Calu3 (cell line): Measurements from ENCODE around the gene PIP5K1A. TPM values are rescaled to one million over a fixed set of nuclear protein-coding genes. Genes with fewer than 3 reads are reported as not detected.
A peak's percentile ranks its signal among the peaks of the same experiment; 100 is the strongest.

Experiments
- Bru-seq: library from RNA; stranded (reverse); fragments of 400-500 nt; gene quantifications from one replicate; lab custom pipeline; 2021; lab: Mats Ljungman, UMichigan
- BruChase-seq, 2 experiments: library from RNA; stranded (reverse); fragments of 400-500 nt; gene quantifications; one replicate each; lab custom pipeline; 2021; lab: Mats Ljungman, UMichigan
- BruUV-seq: library from RNA; stranded (reverse); fragments of 400-500 nt; replicated peaks from 2 replicates; lab custom pipeline; 2021; lab: Mats Ljungman, UMichigan
- CTCF ChIA-PET: fragments of 300-600 bp; sonication (Branson Sonifier 250); formaldehyde crosslinking; loops from one replicate; lab custom pipeline; 2022; ENCODE audit warnings: antibody characterized with exemption; lab: Charles Lee
- DNase-seq: peaks from one replicate; pipeline ENCODE4 v3.0.0; 2022
- H3K27ac Mint-ChIP-seq: one replicate; pipeline ENCODE4 v1.8.0; 2022; ENCODE audit warnings: mixed read lengths; ENCODE audit not compliant: unreplicated experiment
- H3K27me3 Mint-ChIP-seq: one replicate; pipeline ENCODE4 v1.8.0; 2022; ENCODE audit warnings: mixed read lengths; ENCODE audit not compliant: unreplicated experiment
- H3K36me3 Mint-ChIP-seq: one replicate; pipeline ENCODE4 v1.8.0; 2022; ENCODE audit warnings: mild to moderate bottlenecking, moderate library complexity, mixed read lengths; ENCODE audit not compliant: insufficient read depth, unreplicated experiment
- H3K4me1 Mint-ChIP-seq: one replicate; pipeline ENCODE4 v1.8.0; 2022; ENCODE audit warnings: mild to moderate bottlenecking, low read depth, mixed read lengths; ENCODE audit not compliant: unreplicated experiment
- H3K4me3 Mint-ChIP-seq: one replicate; pipeline ENCODE4 v1.8.0; 2022; ENCODE audit warnings: mild to moderate bottlenecking, low read depth, moderate library complexity, mixed read lengths; ENCODE audit not compliant: unreplicated experiment
- H3K9me3 Mint-ChIP-seq: one replicate; pipeline ENCODE4 v1.8.0; 2022; ENCODE audit warnings: low read depth, mixed read lengths; ENCODE audit not compliant: unreplicated experiment
- CTCF ChIP-seq: fragments of 200-600 bp; IDR thresholded peaks from one replicate; pipeline ENCODE4 v1.8.0; 2022; ENCODE audit warnings: antibody characterized with exemption; ENCODE audit not compliant: unreplicated experiment
- intact Hi-C: fragments of 100-400 bp; cut with micrococcal nuclease; formaldehyde crosslinking; loops from one replicate; pipeline ENCODE4 v1.10.0; 2022; ENCODE audit not compliant: unreplicated experiment
- long read RNA-seq: library from polyadenylated mRNA; stranded (forward); transcript quantifications from one replicate; pipeline ENCODE4 v2.0.0, GENCODE V29; 2022
- total RNA-seq: library from RNA; stranded (reverse); gene quantifications from 2 replicates; pipeline ENCODE4 v1.2.3, GENCODE V29; 2022

The PIP5K1A gene
- total RNA-seq: 86.6 and 96.2 TPM in 2 replicates
- percentile 93 among the genes with signal in this experiment for Bru-seq, nascent RNA
- percentile 94 among the genes with signal in this experiment for BruChase-seq, experiment 1, labeled RNA remaining after a 6-hour chase
- percentile 96 among the genes with signal in this experiment for BruChase-seq, experiment 2, labeled RNA remaining after a 2-hour chase
- long read RNA-seq, partial matches to known transcripts: 1 of 14 reads
- long read RNA-seq, other reads (novel, unspliced or antisense): 11 of 14 reads

GRCh38 chr1:151198254-151199127, at the start of gene PIP5K1A:
Gene PIP5K1A (plus strand): TSS chr1:151198552. CDS start chr1:151198997, 445 bp downstream.
- Mint-ChIP-seq H3K36me3 (peaks cover 69% of the 10 kb centered on the region), H3K27me3 (no peaks in the 10 kb centered on the region), H3K4me3 (peak within 1 kb of the TSS; percentile 96), H3K27ac (peak within 1 kb of the TSS; percentile 95), H3K9me3 (no peaks in the 10 kb centered on the region), H3K4me1 (peaks cover 31% of the 10 kb centered on the region)
- intact Hi-C loops: loop anchor here (5.0 to 10.0 kb wide), 2 partner anchors 314 to 636 kb away; partner anchors contain the start of genes C2CD4D, CGN and RORC
- no peak for TF ChIP-seq CTCF
- TSS peak; percentile 22 for BruUV-seq
- DNase-seq: peak; percentile 98
- CTCF ChIA-PET: no interaction called here

GRCh38 chr1:151156515-151156819, 41.9 kb upstream of the PIP5K1A start, which contains the start of gene TNFAIP8L2:
Gene TNFAIP8L2 (plus strand): TSS chr1:151156649. CDS start chr1:151158698, 2,049 bp downstream.
- Mint-ChIP-seq H3K4me3 (no peak within 1 kb of the TSS), H3K36me3 (no peaks in the 10 kb centered on the region), H3K9me3 (no peaks in the 10 kb centered on the region), H3K27me3 (no peaks in the 10 kb centered on the region), H3K4me1 (no peaks in the 10 kb centered on the region), H3K27ac (no peak within 1 kb of the TSS)
- CTCF ChIA-PET: interaction anchor here (1.7 kb wide), 1 partner anchor 57 kb away, joined by 27 read pairs; no protein-coding TSS in a partner anchor
- BruUV-seq: no TSS peak
- TF ChIP-seq CTCF: no peak
- DNase-seq: no peak
- intact Hi-C loops: loop anchor here (1.0 to 2.0 kb wide), 2 partner anchors 57 to 132 kb away; no protein-coding TSS in a partner anchor

DNA sequence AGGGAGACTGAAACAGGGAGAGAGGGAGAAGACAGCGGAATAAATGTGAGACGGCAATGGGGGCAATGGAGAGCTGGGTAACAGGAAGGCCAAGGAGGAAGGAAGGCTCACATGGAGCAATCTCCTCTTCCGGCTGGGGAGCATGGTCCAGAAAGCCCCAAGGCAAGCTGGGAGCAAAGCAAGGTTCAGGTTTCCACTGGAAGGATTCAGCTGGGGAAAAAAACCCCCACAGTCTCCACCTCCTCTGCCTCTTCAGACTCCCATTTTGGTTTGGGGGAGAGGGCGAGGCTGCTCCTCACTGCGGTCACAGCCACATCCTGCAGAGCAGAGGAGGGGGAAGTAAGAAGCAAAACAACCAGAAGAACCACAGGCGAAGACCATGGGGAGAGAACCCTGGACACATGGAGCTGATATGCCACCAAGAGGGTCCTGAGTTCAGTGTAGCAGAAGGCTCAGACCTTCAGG, 41.3 kb upstream of the PIP5K1A start:
- intact Hi-C loops: loop anchor here (2.0 kb wide), 1 partner anchor 132 kb away; no protein-coding TSS in a partner anchor
- H3K4me3 Mint-ChIP-seq: no peak overlapping the region
- no peaks in the 10 kb centered on the region for H3K4me1 Mint-ChIP-seq
- DNase-seq: no peak
- CTCF ChIA-PET: interaction anchor here (1.7 kb wide), 1 partner anchor 57 kb away, joined by 27 read pairs; no protein-coding TSS in a partner anchor
- H3K27ac Mint-ChIP-seq: no peak overlapping the region
- no peaks in the 10 kb centered on the region for H3K9me3 Mint-ChIP-seq
- no TSS peak for BruUV-seq
- H3K36me3 Mint-ChIP-seq: no peaks in the 10 kb centered on the region
- no peak for TF ChIP-seq CTCF
- H3K27me3 Mint-ChIP-seq: no peaks in the 10 kb centered on the region

- DNase-seq: no peak
- H3K27me3 Mint-ChIP-seq: no peaks in the 10 kb centered on the region
- no peaks in the 10 kb centered on the region for H3K36me3 Mint-ChIP-seq
- no peaks in the 10 kb centered on the region for H3K9me3 Mint-ChIP-seq
- no peaks in the 10 kb centered on the region for H3K4me1 Mint-ChIP-seq
- intact Hi-C loops: no loop called here
- no peak overlapping the region for H3K4me3 Mint-ChIP-seq
- no peak overlapping the region for H3K27ac Mint-ChIP-seq
- CTCF ChIA-PET: interaction anchor here (0.7 to 1.8 kb wide), 4 partner anchors 48 to 306 kb away, joined by 3 to 8 read pairs (median 5); partner anchors contain the start of gene GABPB2
- no TSS peak for BruUV-seq
- no peak for TF ChIP-seq CTCF
Observed at GRCh38 chr1:151158326-151158725, 40.0 kb upstream of the PIP5K1A start.
